ENCODE results near the gene SLC29A3. TPM values are rescaled to one million over a fixed set of nuclear protein-coding genes. Genes with fewer than 3 reads are reported as not detected.

SLC29A3 gene
- total and polyA plus RNA-seq, 8 donors, result 7.6 to 13.4 (median 8.1) TPM

DNA sequence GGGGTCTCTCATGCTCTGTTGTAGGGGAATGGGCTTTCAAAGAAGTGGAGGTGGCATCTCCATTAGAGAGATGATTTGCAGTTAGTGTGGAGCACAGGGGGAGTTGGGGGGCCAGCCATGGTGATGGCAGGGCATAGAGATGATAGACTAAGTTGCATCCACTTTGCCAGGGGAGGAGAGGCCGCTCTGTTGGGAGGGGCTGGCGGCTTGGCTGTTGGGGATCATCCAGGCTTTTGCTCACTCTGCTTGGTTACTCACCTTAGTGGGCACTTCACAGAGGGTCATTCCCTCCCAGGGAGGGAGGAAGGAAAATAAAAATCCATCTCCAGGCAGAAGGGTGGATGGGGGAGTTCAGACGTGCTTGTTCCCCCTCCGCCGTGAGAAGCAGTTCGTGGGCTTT lies 46.3 kb downstream of the SLC29A3 start:
- ATAC-seq, result no peak
- intact Hi-C loops (cut with DNase I), result no loop called here

GRCh38 chr10:71366690-71367089 lies 47.6 kb downstream of the SLC29A3 start:
- Histone ChIP-seq H3K27ac (peak overlapping the region in 1 of 2 donors; percentile 13), H3K4me1 (peaks cover 0 to 33% of the 10 kb centered on the region in 2 donors)
- DNase-seq, result no peak

More for the DNA sequence above, 46.3 kb downstream of the SLC29A3 start:
- TF ChIP-seq, protein P1, sequence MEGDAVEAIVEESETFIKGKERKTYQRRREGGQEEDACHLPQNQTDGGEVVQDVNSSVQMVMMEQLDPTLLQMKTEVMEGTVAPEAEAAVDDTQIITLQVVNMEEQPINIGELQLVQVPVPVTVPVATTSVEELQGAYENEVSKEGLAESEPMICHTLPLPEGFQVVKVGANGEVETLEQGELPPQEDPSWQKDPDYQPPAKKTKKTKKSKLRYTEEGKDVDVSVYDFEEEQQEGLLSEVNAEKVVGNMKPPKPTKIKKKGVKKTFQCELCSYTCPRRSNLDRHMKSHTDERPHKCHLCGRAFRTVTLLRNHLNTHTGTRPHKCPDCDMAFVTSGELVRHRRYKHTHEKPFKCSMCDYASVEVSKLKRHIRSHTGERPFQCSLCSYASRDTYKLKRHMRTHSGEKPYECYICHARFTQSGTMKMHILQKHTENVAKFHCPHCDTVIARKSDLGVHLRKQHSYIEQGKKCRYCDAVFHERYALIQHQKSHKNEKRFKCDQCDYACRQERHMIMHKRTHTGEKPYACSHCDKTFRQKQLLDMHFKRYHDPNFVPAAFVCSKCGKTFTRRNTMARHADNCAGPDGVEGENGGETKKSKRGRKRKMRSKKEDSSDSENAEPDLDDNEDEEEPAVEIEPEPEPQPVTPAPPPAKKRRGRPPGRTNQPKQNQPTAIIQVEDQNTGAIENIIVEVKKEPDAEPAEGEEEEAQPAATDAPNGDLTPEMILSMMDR (IDR thresholded peaks at IDR 0.05), result no peak
- H3K4me1 ChIP-seq, result peaks cover 0 to 33% of the 10 kb centered on the region in 2 donors
- H3K27me3 ChIP-seq, result no peaks in the 10 kb centered on the region
- DNase-seq, result no peak
- no peaks in the 10 kb centered on the region for H3K9me3 ChIP-seq
- H3K27ac ChIP-seq, result no peak overlapping the region
- peaks cover 0 to 11% of the 10 kb centered on the region in 2 donors for H3K36me3 ChIP-seq
- H3K4me3 ChIP-seq, result no peak overlapping the region

DNA sequence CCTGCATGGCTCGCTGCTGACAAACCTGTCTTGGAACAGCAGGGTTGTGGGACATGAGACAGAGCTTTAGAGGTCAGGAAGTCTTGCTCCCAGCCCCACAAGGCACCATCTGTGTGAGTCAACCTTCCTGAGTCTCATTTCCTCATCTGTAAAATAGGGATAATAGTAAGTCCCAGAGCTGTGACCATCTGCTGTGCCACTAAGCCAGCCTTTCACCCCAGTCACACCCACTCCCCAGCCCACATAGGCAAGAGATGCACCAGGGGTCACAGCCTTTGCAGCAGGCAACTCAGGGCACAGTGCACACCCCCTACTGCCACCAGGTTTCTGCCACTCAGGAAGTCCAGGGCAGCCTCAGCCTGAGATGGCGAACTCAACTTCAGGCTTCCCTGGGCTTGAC lies 48.2 kb downstream of the SLC29A3 start:
- no peaks in the 10 kb centered on the region for H3K9me3 ChIP-seq
- TF ChIP-seq, protein P1 (IDR thresholded peaks at IDR 0.05), result no peak
- H3K4me3 ChIP-seq, result no peak overlapping the region
- no peaks in the 10 kb centered on the region for H3K27me3 ChIP-seq
- DNase-seq (peak in 1 of 4 donors; percentile 56), ATAC-seq (peak; percentile 59)
- H3K36me3 ChIP-seq, result peaks cover 0 to 9% of the 10 kb centered on the region in 2 donors
- H3K27ac ChIP-seq, result peak overlapping the region in 1 of 2 donors; percentile 13
- intact Hi-C loops (cut with DNase I), result no loop called here
- H3K4me1 ChIP-seq, result peaks cover 0 to 35% of the 10 kb centered on the region in 2 donors

More at GRCh38 chr10:71366690-71367089, 47.6 kb downstream of the SLC29A3 start:
- no peak overlapping the region for H3K4me3 ChIP-seq
- no peaks in the 10 kb centered on the region for H3K27me3 ChIP-seq
- peak; percentile 7 for ATAC-seq
- H3K9me3 ChIP-seq, result no peaks in the 10 kb centered on the region
- TF ChIP-seq, protein P1 (IDR thresholded peaks at IDR 0.05), result no peak
- peaks cover 0 to 11% of the 10 kb centered on the region in 2 donors for H3K36me3 ChIP-seq
- intact Hi-C loops (cut with DNase I), result no loop called here

DNA sequence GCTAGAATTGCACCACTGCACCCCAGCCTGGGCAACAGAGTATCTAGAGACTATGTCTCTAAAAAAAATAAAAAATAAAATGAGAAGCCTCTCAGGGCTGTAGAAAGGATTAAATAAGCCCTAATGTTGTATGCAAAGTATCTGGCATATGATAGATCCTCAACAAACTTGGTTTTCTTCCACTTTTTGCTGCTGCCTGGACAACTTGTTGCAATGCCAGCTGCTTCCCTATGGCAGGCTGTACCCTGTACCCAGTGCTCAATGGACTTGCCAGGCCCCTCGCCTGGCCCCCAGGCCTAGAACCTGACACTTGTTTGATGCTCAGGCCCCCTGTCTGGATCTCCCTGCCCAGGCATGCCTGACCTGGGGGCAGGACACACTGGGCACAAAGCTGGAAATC lies 49.1 kb downstream of the SLC29A3 start:
- Histone ChIP-seq H3K9me3 (no peaks in the 10 kb centered on the region), H3K4me1 (peaks cover 0 to 44% of the 10 kb centered on the region in 2 donors), H3K36me3 (peaks cover 0 to under 1% of the 10 kb centered on the region in 2 donors), H3K4me3 (no peak overlapping the region), H3K27ac (no peak overlapping the region), H3K27me3 (no peaks in the 10 kb centered on the region)
- TF ChIP-seq, protein P1 (IDR thresholded peaks at IDR 0.05), result no peak
- ATAC-seq (no peak), DNase-seq (no peak)
- intact Hi-C loops (cut with DNase I), result no loop called here

DNA sequence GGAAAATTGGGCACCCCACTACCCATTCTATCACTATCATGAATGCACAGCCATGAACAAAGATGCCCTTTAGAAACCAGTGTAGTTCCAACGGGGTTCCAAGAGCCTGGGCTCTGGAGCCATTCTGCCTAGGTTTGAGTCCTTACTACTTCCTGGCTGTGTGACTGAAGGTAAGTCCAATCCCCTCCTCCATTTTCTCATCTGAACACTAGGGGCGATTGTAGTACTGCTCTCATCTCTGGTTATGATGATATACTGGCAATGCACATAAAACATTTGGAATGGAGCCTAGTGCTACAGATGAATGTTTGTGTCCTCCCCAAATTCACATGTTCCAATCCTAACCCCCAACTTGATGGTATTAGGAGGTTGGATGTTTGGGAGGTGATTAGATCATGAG lies 49.6 kb downstream of the SLC29A3 start:
- ATAC-seq, result no peak
- DNase-seq, result no peak
- intact Hi-C loops (cut with DNase I), result no loop called here
- Histone ChIP-seq H3K27ac (no peak overlapping the region), H3K4me1 (peaks cover 0 to 47% of the 10 kb centered on the region in 2 donors), H3K36me3 (no peaks in the 10 kb centered on the region), H3K9me3 (no peaks in the 10 kb centered on the region), H3K27me3 (no peaks in the 10 kb centered on the region), H3K4me3 (no peak overlapping the region)
- TF ChIP-seq, protein P1 (IDR thresholded peaks at IDR 0.05), result no peak
